Breast epithelium (tissue), 3 donors: ENCODE measurements around the gene DNAH3.

Experiments used
- POLR2AphosphoS5 ChIP-seq, 3 donors: sonication (generic); formaldehyde crosslinking; IDR thresholded peaks; one replicate each; pipeline ENCODE4 v1.6.1; 2017; ENCODE audit warnings: antibody characterized with exemption in 3 of 3
- TF ChIP-seq, protein P1 (sequence below), 3 donors: fragments of 450-650 bp; IDR thresholded peaks; one replicate each; pipeline ENCODE4 v1.5.1; 2016 to 2017; ENCODE audit warnings: antibody characterized with exemption in 3 of 3, mild to moderate bottlenecking in 3 of 3, moderate library complexity in 3 of 3

DNA sequence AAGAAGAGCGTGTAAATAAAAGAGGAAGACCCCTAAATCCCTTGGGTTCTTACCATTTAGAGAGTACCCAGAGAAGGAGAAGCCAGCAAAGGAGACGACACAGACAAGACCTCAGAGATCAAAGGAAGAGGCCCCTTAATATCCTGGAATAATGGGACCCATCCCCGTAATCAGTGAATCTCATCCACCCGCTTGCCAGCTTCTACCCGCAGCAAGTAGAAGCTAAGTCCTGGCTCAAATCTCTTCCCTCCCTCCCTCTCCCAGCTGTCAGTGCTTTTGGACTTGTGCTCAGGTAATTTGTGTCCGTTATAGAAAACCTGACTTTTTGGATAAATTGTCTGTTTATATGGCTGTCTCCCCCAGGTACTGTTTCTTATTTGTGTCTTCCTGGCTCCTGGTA lies 248.2 kb downstream of the DNAH3 start:
- TF ChIP-seq, protein P1, sequence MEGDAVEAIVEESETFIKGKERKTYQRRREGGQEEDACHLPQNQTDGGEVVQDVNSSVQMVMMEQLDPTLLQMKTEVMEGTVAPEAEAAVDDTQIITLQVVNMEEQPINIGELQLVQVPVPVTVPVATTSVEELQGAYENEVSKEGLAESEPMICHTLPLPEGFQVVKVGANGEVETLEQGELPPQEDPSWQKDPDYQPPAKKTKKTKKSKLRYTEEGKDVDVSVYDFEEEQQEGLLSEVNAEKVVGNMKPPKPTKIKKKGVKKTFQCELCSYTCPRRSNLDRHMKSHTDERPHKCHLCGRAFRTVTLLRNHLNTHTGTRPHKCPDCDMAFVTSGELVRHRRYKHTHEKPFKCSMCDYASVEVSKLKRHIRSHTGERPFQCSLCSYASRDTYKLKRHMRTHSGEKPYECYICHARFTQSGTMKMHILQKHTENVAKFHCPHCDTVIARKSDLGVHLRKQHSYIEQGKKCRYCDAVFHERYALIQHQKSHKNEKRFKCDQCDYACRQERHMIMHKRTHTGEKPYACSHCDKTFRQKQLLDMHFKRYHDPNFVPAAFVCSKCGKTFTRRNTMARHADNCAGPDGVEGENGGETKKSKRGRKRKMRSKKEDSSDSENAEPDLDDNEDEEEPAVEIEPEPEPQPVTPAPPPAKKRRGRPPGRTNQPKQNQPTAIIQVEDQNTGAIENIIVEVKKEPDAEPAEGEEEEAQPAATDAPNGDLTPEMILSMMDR (IDR thresholded peaks at IDR 0.05): no peak
- TF ChIP-seq POLR2AphosphoS5 (IDR thresholded peaks at IDR 0.05): no peak
